ENCODE measurements around the gene FBN1. TPM values are rescaled to one million over a fixed set of nuclear protein-coding genes. Genes with fewer than 3 reads are reported as not detected.

The FBN1 gene
- total RNA-seq, 4 donors from 2014 or later: 128 to 325 (median 215) TPM

GRCh38 chr15:48516121-48516520 is 129.4 kb downstream of the FBN1 start:
- no peak for TF ChIP-seq CTCF (IDR thresholded peaks at IDR 0.05; ENCODE audit: low read depth)

GRCh38 chr15:48515500-48515899 is 130.0 kb downstream of the FBN1 start:
- TF ChIP-seq CTCF (IDR thresholded peaks at IDR 0.05; ENCODE audit: low read depth): no peak

- no peak for TF ChIP-seq CTCF (IDR thresholded peaks at IDR 0.05; ENCODE audit: low read depth)
Measured at GRCh38 chr15:48514103-48514816, 131.2 kb downstream of the FBN1 start.

GRCh38 chr15:48510976-48511375 is 134.5 kb downstream of the FBN1 start:
- no peak for TF ChIP-seq CTCF (IDR thresholded peaks at IDR 0.05; ENCODE audit: low read depth)

- TF ChIP-seq CTCF (IDR thresholded peaks at IDR 0.05; ENCODE audit: low read depth): no peak
Measured at GRCh38 chr15:48507416-48508065, 138.0 kb downstream of the FBN1 start.

GRCh38 chr15:48505067-48505466 is 140.4 kb downstream of the FBN1 start:
- TF ChIP-seq CTCF (IDR thresholded peaks at IDR 0.05; ENCODE audit: low read depth): no peak

- no peak for TF ChIP-seq CTCF (IDR thresholded peaks at IDR 0.05; ENCODE audit: low read depth)
Measured at GRCh38 chr15:48501208-48501607, 144.3 kb downstream of the FBN1 start.

Measured in subcutaneous adipose tissue (tissue), 4 donors.